SU-DHL-6 (cell line): ENCODE data around the gene PCLO.

ENCODE experiments used
- H2AFZ ChIP-seq: fragments of 200-600 bp; sonication (generic); 2 replicates; pipeline ENCODE4 v1.6.1; 2014; ENCODE audit warnings: low read depth, mild to moderate bottlenecking, moderate library complexity, mixed read lengths, antibody characterized with exemption, low read length; ENCODE audit not compliant: severe bottlenecking
- H3F3A ChIP-seq: fragments of 200-600 bp; shearing (Covaris generic); 2 replicates; pipeline ENCODE4 v1.6.0; 2016; ENCODE audit warnings: antibody characterized with exemption, mild to moderate bottlenecking; ENCODE audit not compliant: insufficient read depth
- H3K27ac ChIP-seq: fragments of 200-600 bp; sonication (generic); 2 replicates; pipeline ENCODE4 v1.5.1; 2016; ENCODE audit warnings: low read depth, mild to moderate bottlenecking, low read length, moderate library complexity, mixed read lengths
- H3K27me3 ChIP-seq: fragments of 200-600 bp; sonication (generic), shearing (Covaris generic); 2 replicates; pipeline ENCODE4 v1.6.0; 2014; ENCODE audit warnings: mild to moderate bottlenecking, low read length
- H3K36me3 ChIP-seq: fragments of 200-600 bp; sonication (generic); 2 replicates; pipeline ENCODE4 v1.6.1; 2014; ENCODE audit warnings: mild to moderate bottlenecking, low read length, mixed read lengths
- H3K4me2 ChIP-seq: fragments of 300-600, 200-600 bp; shearing (Covaris generic), sonication (generic); 2 replicates; pipeline ENCODE4 v1.6.0; 2014; ENCODE audit warnings: low read length, low read depth, mild to moderate bottlenecking; ENCODE audit not compliant: poor library complexity, severe bottlenecking
- H3K4me3 ChIP-seq: fragments of 200-600 bp; sonication (generic); 2 replicates; pipeline ENCODE4 v1.5.1; 2014; ENCODE audit warnings: antibody characterized with exemption, low read length, mild to moderate bottlenecking, mixed read lengths; ENCODE audit not compliant: insufficient read depth, poor library complexity, severe bottlenecking
- H3K79me2 ChIP-seq: fragments of 200-600 bp; sonication (generic); 2 replicates; pipeline ENCODE4 v1.6.1; 2014; ENCODE audit warnings: mild to moderate bottlenecking, low read length, moderate library complexity; ENCODE audit not compliant: insufficient read depth
- H3K9ac ChIP-seq: fragments of 200-600 bp; sonication (generic); 2 replicates; pipeline ENCODE4 v1.7.0; 2014; ENCODE audit warnings: mild to moderate bottlenecking, low read length
- H3K9me2 ChIP-seq: fragments of 200-600 bp; sonication (generic); replicated peaks from 2 replicates; pipeline ENCODE4 v1.6.1; 2014; ENCODE audit warnings: low read length; ENCODE audit not compliant: insufficient read depth
- H3K9me3 ChIP-seq: fragments of 200-600 bp; sonication (generic); 2 replicates; pipeline ENCODE4 v1.6.1; 2014; ENCODE audit warnings: low read length, mixed read lengths; ENCODE audit not compliant: insufficient read depth
- H4K20me1 ChIP-seq: fragments of 200-600 bp; sonication (generic); 2 replicates; pipeline ENCODE4 v1.6.1; 2014; ENCODE audit warnings: low read depth, mild to moderate bottlenecking, antibody characterized with exemption, low read length, moderate library complexity, mixed read lengths
- EZH2phosphoT487 ChIP-seq: fragments of 200-600 bp; sonication (generic), shearing (Covaris generic); conservative IDR thresholded peaks from 2 replicates; pipeline ENCODE4 v1.6.1; 2018; ENCODE audit warnings: mild to moderate bottlenecking, antibody characterized with exemption, low read length, moderate library complexity, mixed read lengths
- TF ChIP-seq, protein P1 (sequence below): fragments of 200-600 bp; sonication (generic); IDR thresholded peaks from one replicate; pipeline ENCODE4 v1.5.1; 2017; ENCODE audit warnings: antibody characterized with exemption, mild to moderate bottlenecking, low read length, moderate library complexity; ENCODE audit not compliant: insufficient read depth, poor library complexity, severe bottlenecking

The PCLO gene

DNA sequence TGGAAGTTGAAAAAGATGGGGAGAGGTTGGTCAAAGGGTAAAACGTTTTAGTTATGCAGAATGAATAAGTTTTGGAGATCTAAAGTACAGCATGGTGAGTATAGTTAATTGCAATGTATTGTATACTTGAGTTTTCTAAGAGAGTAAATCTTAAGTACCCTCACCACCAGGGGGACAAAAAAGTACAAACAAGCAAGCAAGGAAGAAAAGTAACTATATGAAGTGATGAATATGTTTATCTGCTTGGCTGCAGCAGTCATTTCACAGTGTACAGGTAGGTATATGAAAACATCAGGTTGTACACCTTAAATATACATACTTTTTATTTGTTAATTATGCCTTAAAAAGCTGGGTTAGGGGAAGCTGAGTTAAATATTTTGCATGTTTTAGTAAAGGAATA is 157.3 kb downstream of the PCLO start:
- H3K36me3 ChIP-seq = no peaks in the 10 kb centered on the region
- no peak overlapping the region for H3K27ac ChIP-seq
- H3K4me2 ChIP-seq = no peak overlapping the region
- H3K9me2 ChIP-seq = no peaks in the 10 kb centered on the region
- H3K9ac ChIP-seq = no peak overlapping the region
- no peak overlapping the region for H2AFZ ChIP-seq
- no peaks in the 10 kb centered on the region for H3K79me2 ChIP-seq
- H4K20me1 ChIP-seq = no peaks in the 10 kb centered on the region; the same call in 1 of the 2 replicates
- H3K27me3 ChIP-seq = no peaks in the 10 kb centered on the region
- TF ChIP-seq, protein P1, sequence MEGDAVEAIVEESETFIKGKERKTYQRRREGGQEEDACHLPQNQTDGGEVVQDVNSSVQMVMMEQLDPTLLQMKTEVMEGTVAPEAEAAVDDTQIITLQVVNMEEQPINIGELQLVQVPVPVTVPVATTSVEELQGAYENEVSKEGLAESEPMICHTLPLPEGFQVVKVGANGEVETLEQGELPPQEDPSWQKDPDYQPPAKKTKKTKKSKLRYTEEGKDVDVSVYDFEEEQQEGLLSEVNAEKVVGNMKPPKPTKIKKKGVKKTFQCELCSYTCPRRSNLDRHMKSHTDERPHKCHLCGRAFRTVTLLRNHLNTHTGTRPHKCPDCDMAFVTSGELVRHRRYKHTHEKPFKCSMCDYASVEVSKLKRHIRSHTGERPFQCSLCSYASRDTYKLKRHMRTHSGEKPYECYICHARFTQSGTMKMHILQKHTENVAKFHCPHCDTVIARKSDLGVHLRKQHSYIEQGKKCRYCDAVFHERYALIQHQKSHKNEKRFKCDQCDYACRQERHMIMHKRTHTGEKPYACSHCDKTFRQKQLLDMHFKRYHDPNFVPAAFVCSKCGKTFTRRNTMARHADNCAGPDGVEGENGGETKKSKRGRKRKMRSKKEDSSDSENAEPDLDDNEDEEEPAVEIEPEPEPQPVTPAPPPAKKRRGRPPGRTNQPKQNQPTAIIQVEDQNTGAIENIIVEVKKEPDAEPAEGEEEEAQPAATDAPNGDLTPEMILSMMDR = no peak
- no peak for TF ChIP-seq EZH2phosphoT487
- H3K4me3 ChIP-seq = no peak overlapping the region
- 0 out of 2 replicates have a peak, but pooled peaks cover 3% of the 10 kb centered on the region for H3K9me3 ChIP-seq
- no peaks in the 10 kb centered on the region for H3F3A ChIP-seq

DNA sequence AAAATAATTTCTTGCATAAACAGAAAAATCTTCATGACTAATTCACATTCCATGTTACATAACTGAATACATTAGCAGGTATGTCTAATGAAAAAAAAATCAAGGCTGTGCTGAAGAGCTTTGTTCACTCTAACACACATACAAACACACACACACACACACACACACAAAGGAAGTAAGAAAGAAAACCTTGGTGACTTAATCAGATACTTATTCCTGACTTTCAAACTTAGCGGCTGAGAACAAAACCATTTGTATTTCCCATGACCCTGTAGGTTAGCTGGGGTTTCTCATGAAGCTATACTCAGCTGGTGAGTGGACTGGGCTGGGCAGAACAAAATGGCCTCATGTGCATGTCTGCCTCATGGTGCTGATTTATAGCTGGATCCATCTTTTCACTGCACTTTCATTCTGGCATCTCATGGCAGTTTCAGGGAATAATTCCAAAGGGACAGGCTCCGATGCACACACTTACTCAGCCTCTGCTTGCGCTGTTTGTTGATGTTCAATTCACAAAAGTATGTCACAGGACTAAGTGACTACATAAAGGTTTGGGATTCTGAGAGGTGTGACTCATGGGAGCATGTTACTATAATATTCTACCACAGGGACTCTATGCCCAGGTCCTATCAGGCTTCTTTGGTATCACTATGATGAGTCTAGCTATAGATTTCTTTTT is 161.2 kb downstream of the PCLO start:
- Histone ChIP-seq H3K79me2 (no peaks in the 10 kb centered on the region), H3K36me3 (no peaks in the 10 kb centered on the region), H3K4me2 (no peak overlapping the region), H3K27ac (no peak overlapping the region), H4K20me1 (no peaks in the 10 kb centered on the region), H2AFZ (no peak overlapping the region), H3K9ac (no peak overlapping the region), H3K27me3 (no peaks in the 10 kb centered on the region), H3K9me2 (no peaks in the 10 kb centered on the region), H3F3A (no peaks in the 10 kb centered on the region), H3K9me3 (0 out of 2 replicates have a peak, but pooled peaks cover 3% of the 10 kb centered on the region), H3K4me3 (no peak overlapping the region)
- no peak for TF ChIP-seq EZH2phosphoT487
- TF ChIP-seq, protein P1 = no peak

DNA sequence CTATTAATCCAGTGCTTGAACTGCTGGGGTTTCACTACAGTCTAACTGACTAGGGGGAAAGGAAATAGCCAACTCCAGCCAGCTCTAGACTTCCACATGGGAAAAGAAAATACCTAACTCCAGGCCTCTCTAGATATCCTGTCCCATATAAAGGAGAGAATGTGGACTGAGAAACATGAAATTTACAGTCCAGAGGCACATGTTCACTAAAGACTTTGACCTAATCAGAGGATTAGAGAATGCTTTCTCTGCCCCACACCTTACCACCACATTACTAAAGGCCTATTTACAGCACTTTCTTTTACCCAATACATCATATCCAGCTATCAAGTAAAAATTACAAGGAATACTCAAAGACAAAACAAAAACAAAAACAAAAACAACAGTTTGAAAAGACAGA is 164.2 kb downstream of the PCLO start:
- no peaks in the 10 kb centered on the region for H3K79me2 ChIP-seq
- H3K27ac ChIP-seq = no peak overlapping the region
- H2AFZ ChIP-seq = no peak overlapping the region
- no peaks in the 10 kb centered on the region for H3K9me2 ChIP-seq
- TF ChIP-seq, protein P1 = no peak
- TF ChIP-seq EZH2phosphoT487 = no peak
- H3K9me3 ChIP-seq = 0 out of 2 replicates have a peak, but pooled peaks cover 3% of the 10 kb centered on the region
- H3K27me3 ChIP-seq = no peaks in the 10 kb centered on the region
- H3K4me3 ChIP-seq = no peak overlapping the region
- no peak overlapping the region for H3K4me2 ChIP-seq
- no peak overlapping the region for H3K9ac ChIP-seq
- no peaks in the 10 kb centered on the region for H3K36me3 ChIP-seq
- no peaks in the 10 kb centered on the region for H3F3A ChIP-seq
- H4K20me1 ChIP-seq = no peaks in the 10 kb centered on the region
